Ascending aorta (tissue), 2 donors: ENCODE results near the gene SH2D3C. TPM values are rescaled to one million over a fixed set of nuclear protein-coding genes. Genes with fewer than 3 reads are reported as not detected.

ENCODE experiments used
- DNase-seq, 2 donors: peaks; one replicate each; pipeline ENCODE4 v3.0.0-alpha.2; 2019; ENCODE audit warnings: low spot score in 2 of 2
- H3K27ac ChIP-seq, 2 donors: fragments of 200-600 bp; sonication (generic); one replicate each; pipeline ENCODE4 v1.5.1; 2016 to 2017; ENCODE audit warnings: mild to moderate bottlenecking in 1 of 2
- H3K27me3 ChIP-seq: fragments of 200-600 bp; sonication (generic); one replicate; pipeline ENCODE4 v1.5.1; 2017
- H3K36me3 ChIP-seq, 2 donors: fragments of 200-600 bp; sonication (generic); one replicate each; pipeline ENCODE4 v1.5.1; 2016
- H3K4me1 ChIP-seq, 2 donors: fragments of 200-600 bp; sonication (generic); one replicate each; pipeline ENCODE4 v1.5.1; 2016 to 2017; ENCODE audit warnings: mild to moderate bottlenecking in 1 of 2
- H3K4me3 ChIP-seq, 2 donors: fragments of 200-600 bp; sonication (generic); one replicate each; pipeline ENCODE4 v1.5.1; 2016 to 2017; ENCODE audit warnings: mild to moderate bottlenecking in 1 of 2
- H3K9me3 ChIP-seq, 2 donors: fragments of 200-600 bp; sonication (generic); one replicate each; pipeline ENCODE4 v1.5.1; 2016
- CTCF ChIP-seq, 3 experiments: fragments of 200-600 bp in 2 of 3; fragments of 450-650 bp in 1 of 3; sonication (generic) in 2 of 3; IDR thresholded peaks; one replicate each; pipeline ENCODE4 v1.5.1; 2016 to 2019; ENCODE audit warnings: antibody characterized with exemption in 3 of 3, mild to moderate bottlenecking in 1 of 3, moderate library complexity in 1 of 3
- intact Hi-C: fragments of 100-400 bp; cut with DNase I; formaldehyde crosslinking; loops from one replicate; pipeline ENCODE4 v1.15.1; 2023
- total RNA-seq: library from RNA; depleted of rRNA; stranded (reverse); fragments of >200 nt; gene quantifications from one replicate; pipeline ENCODE4 v1.1.0, GENCODE V29; 2016

The SH2D3C gene
- total RNA-seq, 1 donor from 2014 or later, result 49.5 TPM

- intact Hi-C loops, result no loop called here
These were observed 30.6 kb upstream of the SH2D3C start for GRCh38 chr9:127809002-127809539.

GRCh38 chr9:127808347-127809001 is 30.0 kb upstream of the SH2D3C start:
- DNase-seq, result no peak
- no peaks in the 10 kb centered on the region for H3K9me3 ChIP-seq
- no peak overlapping the region for H3K27ac ChIP-seq
- H3K27me3 ChIP-seq, result no peaks in the 10 kb centered on the region
- TF ChIP-seq CTCF (IDR thresholded peaks at IDR 0.05), result no peak
- intact Hi-C loops, result no loop called here
- peaks cover 45 to 83% of the 10 kb centered on the region in 2 donors for H3K36me3 ChIP-seq
- H3K4me1 ChIP-seq, result peaks cover 17 to 22% of the 10 kb centered on the region in 2 donors
- H3K4me3 ChIP-seq, result no peak overlapping the region

More at GRCh38 chr9:127809002-127809539, 30.6 kb upstream of the SH2D3C start:
- no peaks in the 10 kb centered on the region for H3K9me3 ChIP-seq
- peak overlapping the region in 1 of 2 donors; percentile 41 for H3K27ac ChIP-seq
- TF ChIP-seq CTCF (IDR thresholded peaks at IDR 0.05), result no peak
- H3K36me3 ChIP-seq, result peaks cover 51 to 89% of the 10 kb centered on the region in 2 donors
- no peaks in the 10 kb centered on the region for H3K27me3 ChIP-seq
- no peak overlapping the region for H3K4me3 ChIP-seq
- peaks cover 11 to 17% of the 10 kb centered on the region in 2 donors for H3K4me1 ChIP-seq
- DNase-seq, result no peak

- Histone ChIP-seq H3K4me3 (no peak overlapping the region), H3K36me3 (peaks cover 30 to 67% of the 10 kb centered on the region in 2 donors), H3K9me3 (no peaks in the 10 kb centered on the region), H3K4me1 (peaks cover 21 to 28% of the 10 kb centered on the region in 2 donors), H3K27me3 (no peaks in the 10 kb centered on the region), H3K27ac (no peak overlapping the region)
- TF ChIP-seq CTCF (IDR thresholded peaks at IDR 0.05), result no peak
- intact Hi-C loops, result no loop called here
- DNase-seq, result no peak
These were observed 28.4 kb upstream of the SH2D3C start for GRCh38 chr9:127806871-127807270.

- Histone ChIP-seq H3K27ac (no peak overlapping the region), H3K4me3 (no peak overlapping the region), H3K36me3 (peaks cover 28 to 55% of the 10 kb centered on the region in 2 donors), H3K27me3 (no peaks in the 10 kb centered on the region), H3K4me1 (peaks cover 21 to 31% of the 10 kb centered on the region in 2 donors), H3K9me3 (no peaks in the 10 kb centered on the region)
- intact Hi-C loops, result no loop called here
- TF ChIP-seq CTCF (IDR thresholded peaks at IDR 0.05), result peak in 1 of 3 experiments; percentile 11
- no peak for DNase-seq
These were observed 27.2 kb upstream of the SH2D3C start for GRCh38 chr9:127805620-127806019.

- peak in 1 of 2 donors; percentile 88 for DNase-seq
- H3K4me3 ChIP-seq, result peak overlapping the region; percentile 73 to 83
- peak overlapping the region; percentile 92 to 99 for H3K27ac ChIP-seq
- H3K36me3 ChIP-seq, result peaks cover 23 to 39% of the 10 kb centered on the region in 2 donors
- H3K4me1 ChIP-seq, result peaks cover 21 to 31% of the 10 kb centered on the region in 2 donors
- TF ChIP-seq CTCF (IDR thresholded peaks at IDR 0.05), result no peak
- intact Hi-C loops, result loop anchor here (2.0 to 5.0 kb wide), 3 partner anchors 29 to 113 kb away; partner anchors contain the start of gene ST6GALNAC4
- no peaks in the 10 kb centered on the region for H3K9me3 ChIP-seq
- H3K27me3 ChIP-seq, result no peaks in the 10 kb centered on the region
These were observed 25.3 kb upstream of the SH2D3C start for GRCh38 chr9:127803507-127804352.
